ENCODE data around the gene CHRNB1.

Gene CHRNB1

GRCh38 chr17:7426896-7427489 lies 17.9 kb upstream of the CHRNB1 start:
- DNase-seq (ENCODE audit: low read depth, low spot score), result no peak
- in situ Hi-C loops (cut with HindIII; ENCODE audit: low sequenced_read_pairs), result no loop called here
- H3K4me3 ChIP-seq (ENCODE audit: low read depth, low read length), result no peak overlapping the region
- no peak for TF ChIP-seq CTCF (IDR thresholded peaks at IDR 0.05; ENCODE audit: low read depth, low read length)

GRCh38 chr17:7427549-7427948 lies 17.3 kb upstream of the CHRNB1 start:
- in situ Hi-C loops (cut with HindIII; ENCODE audit: low sequenced_read_pairs), result no loop called here
- DNase-seq (ENCODE audit: low read depth, low spot score), result no peak
- H3K4me3 ChIP-seq (ENCODE audit: low read depth, low read length), result no peak overlapping the region
- TF ChIP-seq CTCF (IDR thresholded peaks at IDR 0.05; ENCODE audit: low read depth, low read length), result no peak

GRCh38 chr17:7428557-7428956 lies 16.3 kb upstream of the CHRNB1 start, which contains the start of gene SPEM3:
Gene SPEM3 (plus strand): TSS chr17:7428857. CDS start chr17:7428903, 46 bp downstream.
- TF ChIP-seq CTCF (IDR thresholded peaks at IDR 0.05; ENCODE audit: low read depth, low read length), result no peak
- in situ Hi-C loops (cut with HindIII; ENCODE audit: low sequenced_read_pairs), result no loop called here
- no peak for DNase-seq (ENCODE audit: low read depth, low spot score)
- no peak within 1 kb of the TSS for H3K4me3 ChIP-seq (ENCODE audit: low read depth, low read length)

- in situ Hi-C loops (cut with HindIII; ENCODE audit: low sequenced_read_pairs), result no loop called here
- no peak for DNase-seq (ENCODE audit: low read depth, low spot score)
- no peak overlapping the region for H3K4me3 ChIP-seq (ENCODE audit: low read depth, low read length)
- TF ChIP-seq CTCF (IDR thresholded peaks at IDR 0.05; ENCODE audit: low read depth, low read length), result no peak
Measured at GRCh38 chr17:7429722-7430121, 15.1 kb upstream of the CHRNB1 start.

GRCh38 chr17:7431231-7431630 lies 13.6 kb upstream of the CHRNB1 start:
- no peak for TF ChIP-seq CTCF (IDR thresholded peaks at IDR 0.05; ENCODE audit: low read depth, low read length)
- DNase-seq (ENCODE audit: low read depth, low spot score), result no peak
- H3K4me3 ChIP-seq (ENCODE audit: low read depth, low read length), result no peak overlapping the region
- in situ Hi-C loops (cut with HindIII; ENCODE audit: low sequenced_read_pairs), result no loop called here

- H3K4me3 ChIP-seq (ENCODE audit: low read depth, low read length), result no peak overlapping the region
- DNase-seq (ENCODE audit: low read depth, low spot score), result no peak
- in situ Hi-C loops (cut with HindIII; ENCODE audit: low sequenced_read_pairs), result no loop called here
- no peak for TF ChIP-seq CTCF (IDR thresholded peaks at IDR 0.05; ENCODE audit: low read depth, low read length)
Measured at GRCh38 chr17:7432296-7432695, 12.6 kb upstream of the CHRNB1 start.
